ENCODE data around the gene NXNL2. TPM values are rescaled to one million over a fixed set of nuclear protein-coding genes. Genes with fewer than 3 reads are reported as not detected.

NXNL2 gene
- total and polyA plus RNA-seq, 4 donors, result 0.09 to 0.14 TPM; not detected in 2

DNA sequence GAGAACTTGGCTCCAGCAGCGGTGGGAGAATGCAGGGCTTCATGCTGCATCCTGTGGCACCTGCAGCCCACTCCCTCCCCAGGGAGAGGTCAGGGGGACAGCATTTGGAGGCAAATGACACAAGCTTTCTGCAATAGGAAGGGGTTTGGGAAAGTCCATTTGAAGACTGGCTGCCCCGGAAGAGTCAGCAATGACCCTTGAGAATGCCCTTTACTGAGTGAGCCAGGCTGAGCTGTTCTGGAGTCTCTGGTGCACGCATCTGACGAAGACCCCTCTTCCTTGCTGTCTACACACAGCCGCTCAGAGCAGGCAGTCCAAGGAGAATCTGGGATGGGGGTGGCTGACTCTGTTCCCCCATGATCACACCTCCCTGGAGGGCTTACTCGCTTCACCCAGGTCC is 5.5 kb upstream of the NXNL2 start:
- H3K36me3 ChIP-seq (ENCODE audit: control insufficient read depth in 4 of 4, insufficient read depth in 3 of 4, low read depth in 1 of 4, low read length in 3 of 4), result no peaks in the 10 kb centered on the region
- no peak overlapping the region for H3K27ac ChIP-seq (ENCODE audit: low read depth in 1 of 2, low read length in 2 of 2)
- WGBS, result 92% methylated on average over 6 of the region's 6 CpGs
- H3K4me3 ChIP-seq (ENCODE audit: low read depth in 1 of 3, low read length in 3 of 3), result no peak overlapping the region
- no peak for DNase-seq (ENCODE audit: low spot score)
- H3K27me3 ChIP-seq (ENCODE audit: control insufficient read depth in 4 of 4, insufficient read depth in 4 of 4, low read length in 3 of 4), result peaks cover 0 to 4% (median 3%) of the 10 kb centered on the region in 4 donors
- H3K9ac ChIP-seq (ENCODE audit: low read depth in 1 of 2, low read length in 2 of 2), result no peak overlapping the region
- peaks cover 0 to 8% (median 6%) of the 10 kb centered on the region in 4 donors for H3K4me1 ChIP-seq (ENCODE audit: control insufficient read depth in 4 of 4, insufficient read depth in 4 of 4, low read length in 3 of 4)
- no peaks in the 10 kb centered on the region for H3K9me3 ChIP-seq (ENCODE audit: control insufficient read depth in 4 of 4, low read length in 3 of 4)
- no peak for TF ChIP-seq GABPA (IDR thresholded peaks at IDR 0.05 in 1 of 2, conservative IDR thresholded peaks at IDR 0.05 in 1 of 2)
- no peak for TF ChIP-seq FOXA2 (IDR thresholded peaks at IDR 0.05)
- TF ChIP-seq RAD21 (IDR thresholded peaks at IDR 0.05), result no peak

DNA sequence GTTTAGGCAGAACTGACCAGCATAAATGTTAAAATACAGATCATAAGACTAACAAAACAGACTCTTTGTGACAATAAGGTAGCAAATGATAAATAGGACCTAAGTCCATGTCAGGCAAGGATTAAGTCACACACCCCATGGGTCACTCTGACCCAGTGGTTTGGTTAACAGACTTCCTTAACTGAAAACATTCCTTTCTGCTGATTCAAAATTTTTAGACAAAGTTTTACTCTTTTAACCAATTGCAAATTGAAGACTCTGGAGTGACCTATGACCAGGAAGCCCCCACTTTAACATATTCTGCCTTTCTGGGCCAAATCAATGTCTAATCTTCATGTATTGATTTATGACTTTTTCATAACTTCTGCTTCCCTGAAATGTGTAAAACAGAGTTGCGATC is 4.9 kb upstream of the NXNL2 start:
- peaks cover 0 to 2% (median 0%) of the 10 kb centered on the region in 4 donors for H3K36me3 ChIP-seq (ENCODE audit: control insufficient read depth in 4 of 4, insufficient read depth in 3 of 4, low read depth in 1 of 4, low read length in 3 of 4)
- no peaks in the 10 kb centered on the region for H3K9me3 ChIP-seq (ENCODE audit: control insufficient read depth in 4 of 4, low read length in 3 of 4)
- H3K4me3 ChIP-seq (ENCODE audit: low read depth in 1 of 3, low read length in 3 of 3), result no peak overlapping the region
- DNase-seq (ENCODE audit: low spot score), result no peak
- H3K4me1 ChIP-seq (ENCODE audit: control insufficient read depth in 4 of 4, insufficient read depth in 4 of 4, low read length in 3 of 4), result peaks cover 2 to 9% (median 7%) of the 10 kb centered on the region in 4 donors
- 82% methylated on average over 1 of the region's 1 CpG for WGBS
- no peak overlapping the region for H3K9ac ChIP-seq (ENCODE audit: low read depth in 1 of 2, low read length in 2 of 2)
- no peak overlapping the region for H3K27ac ChIP-seq (ENCODE audit: low read depth in 1 of 2, low read length in 2 of 2)
- H3K27me3 ChIP-seq (ENCODE audit: control insufficient read depth in 4 of 4, insufficient read depth in 4 of 4, low read length in 3 of 4), result peaks cover 0 to 4% (median 3%) of the 10 kb centered on the region in 4 donors
- TF ChIP-seq, protein P1, sequence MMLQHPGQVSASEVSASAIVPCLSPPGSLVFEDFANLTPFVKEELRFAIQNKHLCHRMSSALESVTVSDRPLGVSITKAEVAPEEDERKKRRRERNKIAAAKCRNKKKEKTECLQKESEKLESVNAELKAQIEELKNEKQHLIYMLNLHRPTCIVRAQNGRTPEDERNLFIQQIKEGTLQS (IDR thresholded peaks at IDR 0.05), result no peak
- TF ChIP-seq, protein P2, sequence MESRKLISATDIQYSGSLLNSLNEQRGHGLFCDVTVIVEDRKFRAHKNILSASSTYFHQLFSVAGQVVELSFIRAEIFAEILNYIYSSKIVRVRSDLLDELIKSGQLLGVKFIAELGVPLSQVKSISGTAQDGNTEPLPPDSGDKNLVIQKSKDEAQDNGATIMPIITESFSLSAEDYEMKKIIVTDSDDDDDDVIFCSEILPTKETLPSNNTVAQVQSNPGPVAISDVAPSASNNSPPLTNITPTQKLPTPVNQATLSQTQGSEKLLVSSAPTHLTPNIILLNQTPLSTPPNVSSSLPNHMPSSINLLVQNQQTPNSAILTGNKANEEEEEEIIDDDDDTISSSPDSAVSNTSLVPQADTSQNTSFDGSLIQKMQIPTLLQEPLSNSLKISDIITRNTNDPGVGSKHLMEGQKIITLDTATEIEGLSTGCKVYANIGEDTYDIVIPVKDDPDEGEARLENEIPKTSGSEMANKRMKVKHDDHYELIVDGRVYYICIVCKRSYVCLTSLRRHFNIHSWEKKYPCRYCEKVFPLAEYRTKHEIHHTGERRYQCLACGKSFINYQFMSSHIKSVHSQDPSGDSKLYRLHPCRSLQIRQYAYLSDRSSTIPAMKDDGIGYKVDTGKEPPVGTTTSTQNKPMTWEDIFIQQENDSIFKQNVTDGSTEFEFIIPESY (IDR thresholded peaks at IDR 0.05), result no peak
- TF ChIP-seq NR2F2 (IDR thresholded peaks at IDR 0.05) (no peak), FOXA2 (IDR thresholded peaks at IDR 0.05) (no peak), JUND (IDR thresholded peaks at IDR 0.05) (no peak), RXRA (IDR thresholded peaks at IDR 0.05) (no peak), GABPA (IDR thresholded peaks at IDR 0.05 in 1 of 2, conservative IDR thresholded peaks at IDR 0.05 in 1 of 2) (no peak), FOXA1 (IDR thresholded peaks at IDR 0.05) (no peak), SP1 (IDR thresholded peaks at IDR 0.05) (no peak)
- TF ChIP-seq, protein P3, sequence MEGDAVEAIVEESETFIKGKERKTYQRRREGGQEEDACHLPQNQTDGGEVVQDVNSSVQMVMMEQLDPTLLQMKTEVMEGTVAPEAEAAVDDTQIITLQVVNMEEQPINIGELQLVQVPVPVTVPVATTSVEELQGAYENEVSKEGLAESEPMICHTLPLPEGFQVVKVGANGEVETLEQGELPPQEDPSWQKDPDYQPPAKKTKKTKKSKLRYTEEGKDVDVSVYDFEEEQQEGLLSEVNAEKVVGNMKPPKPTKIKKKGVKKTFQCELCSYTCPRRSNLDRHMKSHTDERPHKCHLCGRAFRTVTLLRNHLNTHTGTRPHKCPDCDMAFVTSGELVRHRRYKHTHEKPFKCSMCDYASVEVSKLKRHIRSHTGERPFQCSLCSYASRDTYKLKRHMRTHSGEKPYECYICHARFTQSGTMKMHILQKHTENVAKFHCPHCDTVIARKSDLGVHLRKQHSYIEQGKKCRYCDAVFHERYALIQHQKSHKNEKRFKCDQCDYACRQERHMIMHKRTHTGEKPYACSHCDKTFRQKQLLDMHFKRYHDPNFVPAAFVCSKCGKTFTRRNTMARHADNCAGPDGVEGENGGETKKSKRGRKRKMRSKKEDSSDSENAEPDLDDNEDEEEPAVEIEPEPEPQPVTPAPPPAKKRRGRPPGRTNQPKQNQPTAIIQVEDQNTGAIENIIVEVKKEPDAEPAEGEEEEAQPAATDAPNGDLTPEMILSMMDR (IDR thresholded peaks at IDR 0.05; ENCODE audit: low read depth, low read length, missing input control), result no peak
- TF ChIP-seq, protein P4, sequence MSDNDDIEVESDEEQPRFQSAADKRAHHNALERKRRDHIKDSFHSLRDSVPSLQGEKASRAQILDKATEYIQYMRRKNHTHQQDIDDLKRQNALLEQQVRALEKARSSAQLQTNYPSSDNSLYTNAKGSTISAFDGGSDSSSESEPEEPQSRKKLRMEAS (IDR thresholded peaks at IDR 0.05), result no peak

DNA sequence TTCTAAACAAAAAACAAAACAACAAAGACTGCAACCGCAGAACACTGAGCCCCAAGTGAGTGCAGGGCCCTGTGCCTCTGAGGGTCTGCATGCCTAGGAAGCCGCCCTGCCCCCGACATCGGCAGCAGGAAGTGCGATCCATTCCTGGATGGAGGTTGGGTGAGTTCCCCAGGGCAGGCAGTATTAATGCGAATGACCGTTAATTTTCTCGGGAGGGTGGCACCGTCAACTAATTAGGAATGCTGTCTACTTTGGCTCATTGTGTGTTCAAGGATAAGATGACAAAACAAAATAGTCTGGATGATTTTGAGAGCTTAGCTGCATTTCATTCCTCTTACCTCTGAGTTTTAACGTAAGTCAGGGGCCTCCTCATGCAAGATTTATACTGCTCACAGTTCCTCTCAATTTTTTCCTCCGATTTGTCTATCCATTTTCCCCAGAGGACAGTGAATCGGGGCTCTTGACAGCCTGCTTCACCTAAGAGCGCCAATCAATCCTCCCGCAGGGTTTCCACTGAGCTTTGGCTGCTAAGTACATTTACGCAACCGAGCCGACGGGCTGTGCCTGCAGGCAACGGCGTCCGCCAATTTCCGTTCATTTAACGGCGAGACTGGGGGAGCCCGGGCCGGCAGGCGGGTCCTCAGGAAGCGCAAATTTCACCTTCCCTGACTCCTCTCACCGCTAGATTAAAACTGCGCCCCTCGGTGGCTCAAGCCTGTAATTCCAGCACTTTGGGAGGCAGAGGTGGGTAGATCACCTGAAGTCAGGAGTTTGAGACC is 2.9 kb upstream of the NXNL2 start:
- peak; percentile 4 to 32 for TF ChIP-seq RAD21 (IDR thresholded peaks at IDR 0.05)
- TF ChIP-seq, protein P5, sequence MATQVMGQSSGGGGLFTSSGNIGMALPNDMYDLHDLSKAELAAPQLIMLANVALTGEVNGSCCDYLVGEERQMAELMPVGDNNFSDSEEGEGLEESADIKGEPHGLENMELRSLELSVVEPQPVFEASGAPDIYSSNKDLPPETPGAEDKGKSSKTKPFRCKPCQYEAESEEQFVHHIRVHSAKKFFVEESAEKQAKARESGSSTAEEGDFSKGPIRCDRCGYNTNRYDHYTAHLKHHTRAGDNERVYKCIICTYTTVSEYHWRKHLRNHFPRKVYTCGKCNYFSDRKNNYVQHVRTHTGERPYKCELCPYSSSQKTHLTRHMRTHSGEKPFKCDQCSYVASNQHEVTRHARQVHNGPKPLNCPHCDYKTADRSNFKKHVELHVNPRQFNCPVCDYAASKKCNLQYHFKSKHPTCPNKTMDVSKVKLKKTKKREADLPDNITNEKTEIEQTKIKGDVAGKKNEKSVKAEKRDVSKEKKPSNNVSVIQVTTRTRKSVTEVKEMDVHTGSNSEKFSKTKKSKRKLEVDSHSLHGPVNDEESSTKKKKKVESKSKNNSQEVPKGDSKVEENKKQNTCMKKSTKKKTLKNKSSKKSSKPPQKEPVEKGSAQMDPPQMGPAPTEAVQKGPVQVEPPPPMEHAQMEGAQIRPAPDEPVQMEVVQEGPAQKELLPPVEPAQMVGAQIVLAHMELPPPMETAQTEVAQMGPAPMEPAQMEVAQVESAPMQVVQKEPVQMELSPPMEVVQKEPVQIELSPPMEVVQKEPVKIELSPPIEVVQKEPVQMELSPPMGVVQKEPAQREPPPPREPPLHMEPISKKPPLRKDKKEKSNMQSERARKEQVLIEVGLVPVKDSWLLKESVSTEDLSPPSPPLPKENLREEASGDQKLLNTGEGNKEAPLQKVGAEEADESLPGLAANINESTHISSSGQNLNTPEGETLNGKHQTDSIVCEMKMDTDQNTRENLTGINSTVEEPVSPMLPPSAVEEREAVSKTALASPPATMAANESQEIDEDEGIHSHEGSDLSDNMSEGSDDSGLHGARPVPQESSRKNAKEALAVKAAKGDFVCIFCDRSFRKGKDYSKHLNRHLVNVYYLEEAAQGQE (IDR thresholded peaks at IDR 0.05), result no peak
- H3K36me3 ChIP-seq (ENCODE audit: control insufficient read depth in 4 of 4, insufficient read depth in 3 of 4, low read depth in 1 of 4, low read length in 3 of 4), result peaks cover 0 to 2% (median 0%) of the 10 kb centered on the region in 4 donors
- no peak for DNase-seq (ENCODE audit: low spot score)
- no peak overlapping the region for H3K9ac ChIP-seq (ENCODE audit: low read depth in 1 of 2, low read length in 2 of 2)
- H3K4me1 ChIP-seq (ENCODE audit: control insufficient read depth in 4 of 4, insufficient read depth in 4 of 4, low read length in 3 of 4), result peaks cover 8 to 20% (median 14%) of the 10 kb centered on the region in 4 donors
- H3K27me3 ChIP-seq (ENCODE audit: control insufficient read depth in 4 of 4, insufficient read depth in 4 of 4, low read length in 3 of 4), result peaks cover 0 to 7% (median 5%) of the 10 kb centered on the region in 4 donors
- no peaks in the 10 kb centered on the region for H3K9me3 ChIP-seq (ENCODE audit: control insufficient read depth in 4 of 4, low read length in 3 of 4)
- no peak overlapping the region for H3K4me3 ChIP-seq (ENCODE audit: low read depth in 1 of 3, low read length in 3 of 3)
- no peak overlapping the region for H3K27ac ChIP-seq (ENCODE audit: low read depth in 1 of 2, low read length in 2 of 2)
- WGBS, result 14% methylated on average over 31 of the region's 31 CpGs

Data from liver (tissue), 9 donors.